ENCODE data around the gene BCL7C. TPM values are rescaled to one million over a fixed set of nuclear protein-coding genes. Genes with fewer than 3 reads are reported as not detected.
"Not testable (repeated sequence)": the region's sequence is repeated elsewhere in the genome, so short reads cannot be mapped to it uniquely, and the experiment has no call there.

The BCL7C gene
- polyA plus RNA-seq, 3 donors: 11.8 to 52.1 (median 22.0) TPM

GRCh38 chr16:30882429-30883310 is 11.2 kb downstream of the BCL7C start:
- 68 to 85% (median 73%) methylated on average over 4 of the region's 4 CpGs for WGBS, 3 donors
- H3K27ac ChIP-seq (ENCODE audit: low read depth, low read length): no peak overlapping the region

DNA sequence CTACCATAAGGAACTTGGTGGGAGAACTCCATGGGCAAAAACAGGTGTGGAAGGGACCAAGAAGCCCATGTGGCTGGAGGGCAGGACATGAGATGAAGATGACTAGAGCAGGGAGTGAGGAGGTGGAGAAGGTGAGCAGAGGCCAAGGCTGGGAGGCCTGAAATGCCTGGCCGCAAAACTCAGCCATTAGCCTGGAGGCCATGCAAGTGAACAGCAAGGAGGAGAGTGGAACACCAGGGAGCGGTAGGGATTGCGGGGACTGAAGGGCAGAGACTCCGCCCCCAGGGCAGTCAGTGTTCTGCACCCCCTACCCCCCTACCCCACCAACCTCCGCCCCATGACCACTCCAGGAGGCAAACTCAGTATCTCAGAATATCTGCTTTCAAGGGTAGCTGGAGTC is 17.0 kb downstream of the BCL7C start:
- no peak overlapping the region for H3K27ac ChIP-seq (ENCODE audit: low read depth, low read length)
- WGBS, 3 donors: 81 to 85% (median 82%) methylated on average over 5 of the region's 5 CpGs

DNA sequence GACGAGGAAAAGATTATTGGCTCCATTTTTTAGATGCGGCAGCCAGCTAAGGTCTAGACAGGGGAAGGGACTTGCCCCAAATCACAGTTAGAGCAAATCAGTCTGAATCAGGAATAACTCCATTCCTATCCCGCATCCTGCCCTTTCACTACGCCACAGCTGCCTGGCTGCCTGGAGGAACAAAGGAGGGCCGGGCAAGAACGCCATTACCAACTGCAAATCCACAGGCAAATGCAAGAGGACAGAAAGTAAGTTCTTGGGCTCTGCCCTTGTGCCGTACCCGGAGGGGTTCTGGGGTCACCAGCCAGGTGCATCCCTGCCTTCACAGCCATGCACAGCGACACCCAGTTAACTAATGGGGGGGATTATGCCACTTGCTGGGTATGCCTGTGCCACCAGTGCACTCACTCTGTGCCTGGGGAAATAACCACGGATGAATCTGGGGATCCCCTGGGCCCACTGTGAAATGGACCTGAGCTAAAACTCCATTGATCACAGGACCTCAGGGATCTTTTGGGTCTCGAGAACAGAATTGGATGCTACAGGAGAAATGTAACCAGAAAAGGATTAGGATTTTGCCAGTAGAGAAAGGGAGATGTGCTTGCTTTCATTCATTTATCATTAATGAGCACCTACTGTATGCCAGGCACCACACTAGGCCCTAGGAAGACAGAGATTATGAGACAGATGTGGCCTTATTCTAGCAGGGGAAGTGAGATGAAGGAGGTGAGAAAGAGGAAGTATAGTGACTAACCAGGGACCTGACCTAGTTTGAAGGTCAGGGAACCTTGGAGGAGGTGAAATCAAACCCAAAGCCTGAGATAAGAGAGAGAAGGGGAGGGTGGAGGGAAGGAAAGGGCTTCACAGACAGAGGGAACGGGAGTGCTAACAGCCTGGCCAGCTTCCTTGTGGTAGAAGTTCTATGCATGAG is 17.7 kb downstream of the BCL7C start:
- no peak overlapping the region for H3K27ac ChIP-seq (ENCODE audit: low read depth, low read length)
- 11 to 12% (median 12%) methylated on average over 12 of the region's 12 CpGs for WGBS, 3 donors

DNA sequence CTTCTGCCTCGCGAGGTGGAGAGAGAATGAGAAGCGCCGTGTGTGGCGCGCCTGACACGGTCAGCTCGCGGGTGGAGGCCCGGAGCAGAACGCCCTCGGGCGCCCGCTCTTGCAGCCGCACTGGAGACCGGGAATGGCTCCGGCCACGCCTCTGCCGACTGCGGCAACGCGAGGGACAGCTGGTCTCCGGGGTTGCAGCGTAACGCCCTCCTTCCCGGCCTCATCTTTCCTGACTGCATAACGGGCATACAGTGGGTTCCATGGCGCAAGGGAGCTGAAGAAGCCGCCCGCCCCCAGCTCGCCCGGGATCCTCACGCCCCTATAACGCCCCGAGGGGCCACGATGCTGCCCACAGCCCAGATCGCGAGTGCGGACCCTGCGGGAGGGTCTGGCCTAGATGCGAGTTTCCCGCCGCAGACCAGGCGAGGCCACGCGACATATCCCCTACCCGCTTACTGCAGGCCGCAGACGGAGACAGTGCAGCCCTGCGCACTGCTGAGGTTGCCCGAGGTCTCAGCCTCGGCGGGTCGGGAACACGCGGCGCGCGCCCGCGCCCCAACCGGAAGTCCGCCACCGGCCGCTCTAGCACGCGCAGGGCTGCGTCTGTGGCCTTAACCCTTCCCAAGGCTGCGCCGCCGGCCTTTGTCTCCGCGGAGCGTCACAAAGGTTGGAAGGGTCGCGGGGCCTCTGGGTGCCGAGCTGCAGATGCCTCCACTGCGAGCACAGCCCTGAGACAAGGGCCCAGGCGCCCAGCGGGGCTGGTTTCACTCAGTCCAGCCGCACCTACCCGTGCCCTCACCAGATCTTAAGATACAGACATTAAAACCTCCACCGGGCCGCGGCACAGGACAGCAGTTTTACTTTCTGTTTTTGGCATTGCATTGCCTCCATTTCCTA is 18.8 kb downstream of the BCL7C start:
- peak overlapping the region; percentile 5 for H3K27ac ChIP-seq (ENCODE audit: low read depth, low read length)
- 0% methylated on average over 63 to 85 of the region's 85 CpGs for WGBS, 3 donors

DNA sequence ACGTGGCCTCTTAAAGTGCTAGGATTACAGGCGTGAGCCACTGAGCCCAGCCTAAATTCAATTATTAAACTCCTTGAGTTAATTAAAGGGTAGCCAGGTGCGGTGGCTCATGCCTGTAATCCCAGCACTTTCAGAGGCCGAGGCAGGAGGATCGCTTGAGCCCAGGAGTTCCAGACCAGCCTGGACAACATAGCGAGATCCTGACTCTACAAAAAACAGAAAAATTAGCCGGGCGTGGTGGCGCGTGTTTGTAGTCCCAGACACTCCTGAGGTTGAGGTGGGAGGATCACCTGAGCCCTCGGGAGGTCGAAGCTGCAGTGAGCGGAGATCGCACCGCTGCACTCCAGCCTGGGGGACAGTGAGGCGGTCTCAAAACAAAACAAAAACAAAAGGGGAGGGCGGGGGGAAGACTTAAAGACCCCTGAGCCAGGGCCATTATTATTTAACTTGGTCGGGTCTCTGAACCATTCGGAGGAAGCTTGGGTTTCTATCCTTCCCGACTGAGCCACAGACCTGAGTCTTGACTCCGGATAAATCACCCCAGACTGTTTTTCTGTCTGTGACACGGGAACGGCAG is 19.5 kb downstream of the BCL7C start:
- WGBS, 3 donors: 22 to 26% (median 22%) methylated on average over 23 of the region's 23 CpGs
- H3K27ac ChIP-seq (ENCODE audit: low read depth, low read length): no peak overlapping the region

- 89 to 91% (median 89%) methylated on average over 6 of the region's 6 CpGs for WGBS, 3 donors
Observed at GRCh38 chr16:30870904-30871303, 23.0 kb downstream of the BCL7C start.

DNA sequence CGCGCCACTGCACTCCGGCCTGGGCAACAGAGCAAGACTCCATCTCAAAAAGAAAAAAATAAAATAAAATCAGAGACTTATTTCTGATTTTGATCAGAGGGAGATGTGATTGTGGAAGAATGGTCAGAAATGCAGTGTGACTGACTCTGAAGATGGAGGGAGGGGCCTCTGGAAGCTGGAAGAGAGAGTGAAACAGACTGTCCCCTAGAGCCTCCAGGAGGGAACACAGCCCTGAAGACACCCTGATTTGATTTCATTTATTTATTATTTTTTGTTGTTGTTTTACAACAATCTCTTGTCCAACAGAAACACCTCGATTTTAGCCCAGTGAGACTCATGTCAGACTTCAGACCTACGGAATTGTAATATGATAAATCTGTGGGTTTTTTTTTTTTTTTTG is 26.1 kb downstream of the BCL7C start:
- WGBS, 3 donors: 94 to 99% (median 96%) methylated on average over 5 of the region's 5 CpGs

More at GRCh38 chr16:30870904-30871303, 23.0 kb downstream of the BCL7C start:
- H3K27ac ChIP-seq (ENCODE audit: low read depth, low read length): no peak overlapping the region

GRCh38 chr16:30866031-30866430 is 27.8 kb downstream of the BCL7C start:
- H3K27ac ChIP-seq (ENCODE audit: low read depth, low read length): no peak overlapping the region
- WGBS, 3 donors: 74 to 86% (median 79%) methylated on average over 6 of the region's 6 CpGs

More for the DNA sequence above, 26.1 kb downstream of the BCL7C start:
- H3K27ac ChIP-seq (ENCODE audit: low read depth, low read length): no peak overlapping the region

DNA sequence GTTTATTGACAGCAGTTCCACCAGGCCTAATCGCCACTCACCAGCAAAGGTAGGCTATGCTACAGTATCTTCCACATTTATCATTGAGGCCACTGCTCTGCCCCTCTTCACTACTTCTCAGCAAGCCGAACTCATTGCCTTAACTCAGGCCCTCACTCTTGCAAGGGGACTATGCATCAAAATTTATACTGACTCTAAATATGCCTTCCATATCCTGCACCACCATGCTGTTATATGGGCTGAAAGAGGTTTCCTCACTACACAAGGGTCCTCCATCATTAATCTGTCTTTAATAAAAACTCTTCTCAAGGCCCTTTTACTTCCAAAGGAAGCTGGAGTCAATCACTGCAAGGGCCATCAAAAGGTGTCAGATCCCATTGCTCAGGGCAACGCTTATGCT is 30.7 kb downstream of the BCL7C start:
- WGBS, 3 donors: 94 to 97% (median 95%) methylated on average over 3 of the region's 3 CpGs

DNA sequence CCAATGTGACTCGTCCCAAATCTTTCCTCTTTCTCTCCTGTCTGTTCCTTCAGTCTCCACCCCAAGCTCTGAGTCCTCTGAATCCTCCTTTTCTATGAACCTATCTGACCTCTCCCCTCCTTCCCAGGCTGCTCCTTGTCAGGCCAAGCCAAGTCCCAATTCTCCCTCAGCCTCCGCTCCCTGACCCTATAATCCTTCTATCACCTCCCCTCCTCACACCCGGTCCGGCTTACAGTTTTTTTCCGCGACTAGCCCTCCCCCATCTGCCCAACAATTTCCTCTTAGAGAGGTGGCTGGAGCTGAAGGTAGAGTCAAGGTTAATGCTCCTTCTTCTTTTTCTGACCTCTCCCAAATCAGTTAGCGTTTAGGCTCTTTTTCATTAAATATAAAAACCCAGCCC is 33.1 kb downstream of the BCL7C start:
- H3K27ac ChIP-seq (ENCODE audit: low read depth, low read length): not testable (repeated sequence)
- WGBS, 3 donors: 77 to 84% (median 80%) methylated on average over 7 of the region's 7 CpGs

More for the DNA sequence above, 30.7 kb downstream of the BCL7C start:
- H3K27ac ChIP-seq (ENCODE audit: low read depth, low read length): not testable (repeated sequence)

- WGBS, 3 donors: 76 to 83% (median 81%) methylated on average over 4 of the region's 4 CpGs
- no peak overlapping the region for H3K27ac ChIP-seq (ENCODE audit: low read depth, low read length)
Observed at GRCh38 chr16:30858829-30859423, 35.0 kb downstream of the BCL7C start.

- 89 to 91% (median 91%) methylated on average over 3 of the region's 3 CpGs for WGBS, 3 donors
- no peak overlapping the region for H3K27ac ChIP-seq (ENCODE audit: low read depth, low read length)
Observed at GRCh38 chr16:30858111-30858495, 35.8 kb downstream of the BCL7C start.

DNA sequence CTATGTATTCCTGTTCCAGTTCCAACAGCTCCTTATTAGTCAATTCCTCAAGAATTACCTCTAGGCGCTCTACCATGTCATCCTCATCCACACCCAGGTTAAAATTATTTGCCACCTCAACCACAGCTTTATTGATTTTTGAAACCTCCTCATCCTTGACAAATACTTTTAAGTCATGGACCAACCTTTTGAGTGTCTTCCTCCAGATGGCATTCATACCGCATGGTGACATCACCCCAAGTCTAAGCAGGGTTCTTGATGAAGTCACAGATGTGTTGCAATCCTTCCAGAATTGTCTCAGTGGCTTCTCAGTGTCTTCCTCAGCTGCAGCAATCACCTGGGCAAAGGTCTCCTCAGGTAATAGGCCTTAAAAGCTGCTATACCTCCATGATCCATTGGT is 40.1 kb downstream of the BCL7C start:
- WGBS, 3 donors: 89 to 100% (median 96%) methylated on average over 2 of the region's 2 CpGs
- H3K27ac ChIP-seq (ENCODE audit: low read depth, low read length): no peak overlapping the region

GRCh38 chr16:30850246-30850645 is 43.6 kb downstream of the BCL7C start:
- H3K27ac ChIP-seq (ENCODE audit: low read depth, low read length): no peak overlapping the region
- 50 to 79% (median 62%) methylated on average over 1 of the region's 1 CpG for WGBS, 3 donors

DNA sequence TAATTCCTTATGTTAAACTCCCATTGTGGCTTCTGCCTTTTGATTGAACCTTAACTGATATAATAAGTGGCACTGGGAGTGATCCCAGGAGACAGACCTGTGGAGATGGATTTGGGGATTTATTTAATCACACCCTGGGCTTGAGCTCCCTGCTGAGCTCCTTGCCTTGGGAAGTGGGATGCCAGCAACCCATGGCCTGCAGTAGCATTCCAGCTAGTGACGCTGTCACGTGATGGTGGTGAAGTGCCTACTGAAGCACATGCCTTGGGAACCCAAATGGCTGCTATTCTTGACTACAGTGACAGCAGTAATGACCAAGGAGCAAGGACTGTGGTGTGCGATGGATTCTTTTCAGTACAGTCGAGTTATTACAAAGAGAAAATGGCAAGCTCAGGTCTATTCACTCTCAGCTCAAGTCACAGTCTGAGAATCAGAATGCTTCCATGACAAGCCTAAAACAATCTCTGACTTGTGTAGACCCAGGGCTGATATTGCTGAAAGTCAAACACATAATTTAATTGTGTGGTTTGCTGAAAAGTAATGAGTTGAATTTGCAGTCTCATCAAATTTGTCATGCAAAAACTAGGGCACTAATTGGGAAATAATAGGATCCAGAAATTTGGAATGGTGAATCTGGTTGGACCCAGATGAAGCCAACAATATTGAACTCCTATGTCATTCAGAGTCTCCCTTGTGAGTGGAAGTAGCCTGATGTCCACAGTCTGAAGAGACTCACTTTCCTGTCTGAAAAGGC is 47.1 kb downstream of the BCL7C start:
- 88 to 94% (median 91%) methylated on average over 4 of the region's 4 CpGs for WGBS, 3 donors
- no peak overlapping the region for H3K27ac ChIP-seq (ENCODE audit: low read depth, low read length)

DNA sequence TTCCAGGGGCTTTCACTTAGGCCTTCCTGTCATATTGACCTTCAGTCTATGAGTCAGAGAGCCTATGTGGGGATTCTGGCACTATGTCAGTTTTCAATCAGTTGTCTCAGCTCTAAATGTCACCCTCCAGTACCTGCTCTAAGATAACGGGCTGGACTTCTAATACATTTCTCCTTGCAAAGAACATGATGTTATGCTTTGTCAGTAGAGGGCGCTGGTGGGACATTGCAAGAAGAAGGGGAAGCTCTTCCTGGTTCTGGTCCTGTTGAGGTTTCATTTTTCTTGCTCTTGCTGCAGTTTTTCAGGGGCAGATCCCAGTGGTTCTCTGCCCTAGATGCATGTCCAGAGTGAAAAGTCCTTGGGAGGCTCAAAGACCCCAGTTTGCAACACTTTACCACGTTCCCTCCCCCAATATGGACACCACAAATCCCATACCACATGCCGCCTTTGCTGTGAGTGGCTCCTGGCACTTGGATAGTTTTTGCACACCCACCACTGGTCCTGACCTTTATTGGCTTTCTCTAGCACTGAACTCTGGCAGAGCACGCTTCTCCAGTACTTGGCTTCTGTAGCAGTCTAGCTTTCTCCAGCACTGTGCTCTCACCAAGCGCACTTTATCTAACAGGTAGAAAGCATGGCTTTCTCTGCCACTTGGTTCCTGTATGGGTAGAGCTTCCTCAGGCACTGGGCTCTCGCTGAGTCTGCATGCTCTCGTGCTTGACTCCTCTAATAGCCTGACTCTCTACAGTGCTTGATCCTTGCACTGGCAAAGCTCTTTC is 49.0 kb downstream of the BCL7C start:
- WGBS, 3 donors: 24 to 43% (median 25%) methylated on average over 8 of the region's 8 CpGs
- H3K27ac ChIP-seq (ENCODE audit: low read depth, low read length): no peak overlapping the region

All from adipose tissue (tissue), 3 donors.